Nephron progenitor cell (in vitro differentiated cells): ENCODE measurements around the gene RAB24.
"Not testable (repeated sequence)": the region's sequence is repeated elsewhere in the genome, so short reads cannot be mapped to it uniquely, and the experiment has no call there.

Experiments used
- DNase-seq: peaks from one replicate; pipeline ENCODE4 v3.0.0; 2021
- H3K27ac Mint-ChIP-seq: 2 replicates; pipeline ENCODE4 v1.8.0; 2021; ENCODE audit warnings: mild to moderate bottlenecking, moderate library complexity, mixed read lengths
- H3K27me3 Mint-ChIP-seq: 2 replicates; pipeline ENCODE4 v1.8.0; 2021; ENCODE audit warnings: mild to moderate bottlenecking, low read depth, mixed read lengths; ENCODE audit not compliant: poor library complexity
- H3K36me3 Mint-ChIP-seq: 2 replicates; pipeline ENCODE4 v1.8.0; 2021; ENCODE audit warnings: low read depth, mixed read lengths
- H3K4me1 Mint-ChIP-seq: 2 replicates; pipeline ENCODE4 v1.8.0; 2021; ENCODE audit warnings: mixed read lengths
- H3K4me3 Mint-ChIP-seq: 2 replicates; pipeline ENCODE4 v1.8.0; 2021; ENCODE audit warnings: mild to moderate bottlenecking, moderate library complexity, mixed read lengths
- H3K9me3 Mint-ChIP-seq: 2 replicates; pipeline ENCODE4 v1.8.0; 2021; ENCODE audit warnings: mild to moderate bottlenecking, moderate library complexity, mixed read lengths
- TF ChIP-seq, protein P1 (sequence below): fragments of 200-600 bp; sonication (generic); IDR thresholded peaks from 2 replicates; pipeline ENCODE4 v1.5.0; 2021; ENCODE audit warnings: antibody characterized with exemption

RAB24 gene

GRCh38 chr5:177306674-177307543, 3.4 kb upstream of the RAB24 start:
- Mint-ChIP-seq H3K4me3 (no peak overlapping the region), H3K4me1 (peaks cover 52% of the 10 kb centered on the region), H3K27ac (peak overlapping the region; percentile 83), H3K36me3 (peaks cover 32% of the 10 kb centered on the region), H3K27me3 (no peaks in the 10 kb centered on the region), H3K9me3 (no peaks in the 10 kb centered on the region)
- no peak for DNase-seq
- TF ChIP-seq, protein P1, sequence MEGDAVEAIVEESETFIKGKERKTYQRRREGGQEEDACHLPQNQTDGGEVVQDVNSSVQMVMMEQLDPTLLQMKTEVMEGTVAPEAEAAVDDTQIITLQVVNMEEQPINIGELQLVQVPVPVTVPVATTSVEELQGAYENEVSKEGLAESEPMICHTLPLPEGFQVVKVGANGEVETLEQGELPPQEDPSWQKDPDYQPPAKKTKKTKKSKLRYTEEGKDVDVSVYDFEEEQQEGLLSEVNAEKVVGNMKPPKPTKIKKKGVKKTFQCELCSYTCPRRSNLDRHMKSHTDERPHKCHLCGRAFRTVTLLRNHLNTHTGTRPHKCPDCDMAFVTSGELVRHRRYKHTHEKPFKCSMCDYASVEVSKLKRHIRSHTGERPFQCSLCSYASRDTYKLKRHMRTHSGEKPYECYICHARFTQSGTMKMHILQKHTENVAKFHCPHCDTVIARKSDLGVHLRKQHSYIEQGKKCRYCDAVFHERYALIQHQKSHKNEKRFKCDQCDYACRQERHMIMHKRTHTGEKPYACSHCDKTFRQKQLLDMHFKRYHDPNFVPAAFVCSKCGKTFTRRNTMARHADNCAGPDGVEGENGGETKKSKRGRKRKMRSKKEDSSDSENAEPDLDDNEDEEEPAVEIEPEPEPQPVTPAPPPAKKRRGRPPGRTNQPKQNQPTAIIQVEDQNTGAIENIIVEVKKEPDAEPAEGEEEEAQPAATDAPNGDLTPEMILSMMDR = no peak

GRCh38 chr5:177306103-177306640, 2.7 kb upstream of the RAB24 start:
- H3K4me3 Mint-ChIP-seq, H3K9me3 Mint-ChIP-seq: not testable (repeated sequence)
- H3K27ac Mint-ChIP-seq = peak overlapping the region; percentile 82

GRCh38 chr5:177304392-177305119, 1.0 kb upstream of the RAB24 start:
- TF ChIP-seq, protein P1 = no peak
- Mint-ChIP-seq H3K27me3 (no peaks in the 10 kb centered on the region), H3K36me3 (peaks cover 32% of the 10 kb centered on the region), H3K9me3 (no peaks in the 10 kb centered on the region), H3K4me3 (peak overlapping the region; percentile 96), H3K4me1 (peaks cover 55% of the 10 kb centered on the region), H3K27ac (peak overlapping the region; percentile 93)
- DNase-seq = peak; percentile 47

More at GRCh38 chr5:177306103-177306640, 2.7 kb upstream of the RAB24 start:
- H3K4me1 Mint-ChIP-seq = peaks cover 52% of the 10 kb centered on the region
- H3K36me3 Mint-ChIP-seq = peaks cover 32% of the 10 kb centered on the region
- not testable (repeated sequence) for DNase-seq, H3K27me3 Mint-ChIP-seq

DNA sequence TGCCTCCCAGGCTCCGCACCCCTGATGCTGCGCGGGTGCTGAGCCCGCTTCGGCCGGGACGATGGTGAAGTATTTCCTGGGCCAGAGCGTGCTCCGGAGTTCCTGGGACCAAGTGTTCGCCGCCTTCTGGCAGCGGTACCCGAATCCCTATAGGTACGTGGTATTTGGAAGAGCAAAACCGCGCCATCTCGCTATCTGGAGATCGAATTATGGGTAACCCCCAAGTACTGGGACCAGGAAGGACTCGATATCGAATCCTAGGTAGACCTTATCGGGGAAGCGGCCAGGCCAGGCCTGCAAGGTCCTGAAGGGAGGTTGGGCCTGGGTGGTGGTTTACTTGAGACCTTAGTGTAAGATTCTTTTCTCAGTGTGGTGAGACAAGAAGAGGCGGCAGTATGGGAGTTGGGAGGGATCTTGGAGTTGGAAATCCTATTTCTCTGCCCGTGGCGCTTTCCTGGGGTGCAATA, 439 bp upstream of the RAB24 start:
- Mint-ChIP-seq H3K4me1 (peaks cover 58% of the 10 kb centered on the region), H3K27ac (peak overlapping the region; percentile 93), H3K9me3 (no peaks in the 10 kb centered on the region), H3K4me3 (peak overlapping the region; percentile 96), H3K36me3 (peaks cover 29% of the 10 kb centered on the region), H3K27me3 (no peaks in the 10 kb centered on the region)
- no peak for DNase-seq
- TF ChIP-seq, protein P1 = no peak

GRCh38 chr5:177302354-177303110, 987 bp downstream of the RAB24 start:
- Mint-ChIP-seq H3K27me3 (no peaks in the 10 kb centered on the region), H3K9me3 (no peaks in the 10 kb centered on the region), H3K36me3 (peaks cover 24% of the 10 kb centered on the region), H3K4me1 (peaks cover 68% of the 10 kb centered on the region), H3K27ac (no peak overlapping the region), H3K4me3 (peak overlapping the region; percentile 96)
- DNase-seq = no peak
- TF ChIP-seq, protein P1 = no peak
